ENCODE results near the gene GPR162.

GRCh38 chr12:6829536-6830220 is 8.1 kb downstream of the GPR162 start:
- TF ChIP-seq POLR2A (IDR thresholded peaks at IDR 0.05; ENCODE audit: low read depth, low read length) (no peak), HCFC1 (IDR thresholded peaks at IDR 0.05; ENCODE audit: low read length) (no peak), EZH2 (IDR thresholded peaks at IDR 0.05; ENCODE audit: borderline replicate concordance, control insufficient read depth, low read depth, low read length) (no peak), FOS (IDR thresholded peaks at IDR 0.05; ENCODE audit: borderline replicate concordance, extremely low read depth, insufficient read length) (no peak)
- TF ChIP-seq, protein P1, sequence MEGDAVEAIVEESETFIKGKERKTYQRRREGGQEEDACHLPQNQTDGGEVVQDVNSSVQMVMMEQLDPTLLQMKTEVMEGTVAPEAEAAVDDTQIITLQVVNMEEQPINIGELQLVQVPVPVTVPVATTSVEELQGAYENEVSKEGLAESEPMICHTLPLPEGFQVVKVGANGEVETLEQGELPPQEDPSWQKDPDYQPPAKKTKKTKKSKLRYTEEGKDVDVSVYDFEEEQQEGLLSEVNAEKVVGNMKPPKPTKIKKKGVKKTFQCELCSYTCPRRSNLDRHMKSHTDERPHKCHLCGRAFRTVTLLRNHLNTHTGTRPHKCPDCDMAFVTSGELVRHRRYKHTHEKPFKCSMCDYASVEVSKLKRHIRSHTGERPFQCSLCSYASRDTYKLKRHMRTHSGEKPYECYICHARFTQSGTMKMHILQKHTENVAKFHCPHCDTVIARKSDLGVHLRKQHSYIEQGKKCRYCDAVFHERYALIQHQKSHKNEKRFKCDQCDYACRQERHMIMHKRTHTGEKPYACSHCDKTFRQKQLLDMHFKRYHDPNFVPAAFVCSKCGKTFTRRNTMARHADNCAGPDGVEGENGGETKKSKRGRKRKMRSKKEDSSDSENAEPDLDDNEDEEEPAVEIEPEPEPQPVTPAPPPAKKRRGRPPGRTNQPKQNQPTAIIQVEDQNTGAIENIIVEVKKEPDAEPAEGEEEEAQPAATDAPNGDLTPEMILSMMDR (IDR thresholded peaks at IDR 0.05 in 2 of 3, conservative IDR thresholded peaks at IDR 0.05 in 1 of 3; ENCODE audit: control insufficient read depth in 2 of 3, extremely low read depth in 1 of 3, insufficient read depth in 1 of 3, low read depth in 3 of 3, low read length in 3 of 3) = 0 out of 6 replicates have a peak, but pooled peaks of 1 of the 3 experiments have one; percentile 1

All from GM12878 (cell line).